GM12892 (cell line): Measurements from ENCODE around the gene KIAA1755.

Source experiments
- POLR2A ChIP-seq: IDR thresholded peaks from 2 replicates; pipeline ENCODE4 v1.6.1; 2011; ENCODE audit warnings: low read depth, low read length, control low read depth
- POLR2AphosphoS5 ChIP-seq: IDR thresholded peaks from 2 replicates; pipeline ENCODE4 v1.6.1; 2011; ENCODE audit warnings: low read depth, low read length, control low read depth

- TF ChIP-seq POLR2A = no peak
- TF ChIP-seq POLR2AphosphoS5 = no peak
These were observed 38.3 kb upstream of the KIAA1755 start for GRCh38 chr20:38298768-38299288.
